Fibroblast of the aortic adventitia (primary cell): Measurements from ENCODE around the gene BCAS1. TPM values are rescaled to one million over a fixed set of nuclear protein-coding genes. Genes with fewer than 3 reads are reported as not detected.
"Not testable (repeated sequence)": the region's sequence is repeated elsewhere in the genome, so short reads cannot be mapped to it uniquely, and the experiment has no call there.

Experiments used
- DNase-seq: peaks from one replicate; pipeline ENCODE4 v3.0.0-alpha.2; 2010; ENCODE audit warnings: low read depth
- H3K4me3 ChIP-seq: 2 replicates; pipeline ENCODE4 v1.5.1; 2011; ENCODE audit warnings: low read depth, mild to moderate bottlenecking, control low read depth, low read length, moderate library complexity
- CTCF ChIP-seq: IDR thresholded peaks from 2 replicates; pipeline ENCODE4 v1.5.1; 2011; ENCODE audit warnings: mild to moderate bottlenecking, low read length, control low read depth, inconsistent platforms; ENCODE audit not compliant: insufficient read depth
- total RNA-seq: library from RNA; depleted of rRNA; stranded (reverse); fragments of >200 nt; gene quantifications from 2 replicates; pipeline ENCODE4 v1.2.3, GENCODE V29; 2012; ENCODE audit warnings: low replicate concordance

Gene BCAS1
- total RNA-seq, 1 donor, result 0.09 TPM

GRCh38 chr20:53974785-53975555, 95.4 kb downstream of the BCAS1 start:
- TF ChIP-seq CTCF, result no peak
- H3K4me3 ChIP-seq, result no peak overlapping the region
- no peak for DNase-seq

- DNase-seq, H3K4me3 ChIP-seq: not testable (repeated sequence)
Measured at GRCh38 chr20:53973882-53974281, 96.5 kb downstream of the BCAS1 start.

GRCh38 chr20:53972179-53972578, 98.2 kb downstream of the BCAS1 start:
- no peak for DNase-seq
- no peak for TF ChIP-seq CTCF
- H3K4me3 ChIP-seq, result no peak overlapping the region

- TF ChIP-seq CTCF, result no peak
- no peak for DNase-seq
- H3K4me3 ChIP-seq, result no peak overlapping the region
Measured at GRCh38 chr20:53971096-53971683, 99.2 kb downstream of the BCAS1 start.

GRCh38 chr20:53970232-53970631, 100.2 kb downstream of the BCAS1 start:
- H3K4me3 ChIP-seq, result no peak overlapping the region
- no peak for TF ChIP-seq CTCF
- no peak for DNase-seq

GRCh38 chr20:53967527-53967926, 102.9 kb downstream of the BCAS1 start:
- H3K4me3 ChIP-seq, result no peak overlapping the region
- DNase-seq, result no peak
- TF ChIP-seq CTCF, result no peak

- TF ChIP-seq CTCF, result no peak
Measured at GRCh38 chr20:53966774-53967398, 103.5 kb downstream of the BCAS1 start.

More at GRCh38 chr20:53966774-53967398, 103.5 kb downstream of the BCAS1 start:
- no peak for DNase-seq
- no peak overlapping the region for H3K4me3 ChIP-seq
